HG03103 (cell line): ENCODE measurements around the gene REPS1.
"Not testable (repeated sequence)": the region's sequence is repeated elsewhere in the genome, so short reads cannot be mapped to it uniquely, and the experiment has no call there.

Experiments used
- ATAC-seq: cut with Tn5 transposase; IDR thresholded peaks from one replicate; pipeline ENCODE4 v1.9.1; 2021; ENCODE audit warnings: low read depth; ENCODE audit not compliant: unreplicated experiment

REPS1 gene

GRCh38 chr6:138943089-138943625 lies 44.9 kb downstream of the REPS1 start:
- no peak for ATAC-seq

DNA sequence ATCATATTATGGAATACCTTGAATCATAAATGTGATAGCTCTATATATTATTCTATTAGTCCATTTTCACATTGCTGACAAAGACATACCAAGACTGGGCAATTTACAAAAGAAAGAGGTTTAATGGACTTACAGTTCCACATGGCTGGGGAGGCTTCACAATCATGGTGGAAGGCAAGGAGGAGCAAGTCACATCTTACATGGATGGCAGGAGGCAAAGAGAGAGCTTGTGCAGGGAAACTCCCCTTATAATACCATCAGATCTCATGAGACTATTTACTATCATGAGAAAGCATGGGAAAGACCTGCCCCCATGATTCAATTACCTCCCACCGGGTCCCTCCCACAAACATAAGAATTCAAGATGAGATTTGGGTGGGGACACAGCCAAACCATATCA lies 51.2 kb downstream of the REPS1 start:
- not testable (repeated sequence) for ATAC-seq

DNA sequence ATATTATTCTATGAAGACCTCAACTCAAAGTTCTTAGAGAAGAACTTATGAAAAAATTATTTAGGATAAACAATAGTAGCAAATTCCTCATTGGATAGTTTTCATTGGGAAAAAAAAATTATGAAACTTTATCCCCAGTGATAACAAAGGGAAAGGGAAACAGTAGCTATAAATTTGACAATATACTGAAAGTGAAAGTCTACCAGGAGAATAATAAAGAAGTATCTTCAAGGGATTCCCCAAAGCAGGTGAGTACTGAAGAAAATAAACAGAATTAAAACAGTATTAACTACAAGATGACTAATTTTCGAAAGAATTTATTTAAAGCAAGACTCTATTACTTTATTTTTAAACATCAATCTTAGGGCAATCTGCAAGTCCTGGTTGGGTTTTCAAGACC lies 56.4 kb downstream of the REPS1 start:
- ATAC-seq: no peak

GRCh38 chr6:138926579-138926978 lies 61.5 kb downstream of the REPS1 start:
- ATAC-seq: no peak

DNA sequence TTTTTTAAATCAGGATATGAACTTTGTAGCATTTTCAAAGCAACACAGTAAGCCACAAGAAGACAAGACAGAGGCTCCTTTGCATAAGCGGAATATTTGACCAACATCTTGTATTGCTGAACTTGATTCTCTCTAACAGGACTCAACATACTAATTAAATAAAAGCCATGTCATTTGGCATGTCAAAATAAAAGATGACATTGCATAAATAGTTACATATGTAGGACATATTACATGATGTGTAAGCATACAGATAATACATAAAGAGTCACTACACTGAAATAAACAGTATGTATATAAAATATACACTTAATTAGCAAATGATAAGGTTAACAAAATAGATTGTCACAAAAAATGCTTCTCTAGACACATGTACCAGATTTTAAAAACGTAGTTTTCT lies 62.2 kb downstream of the REPS1 start:
- ATAC-seq: no peak

- no peak for ATAC-seq
Measured at GRCh38 chr6:138923561-138923960, 64.5 kb downstream of the REPS1 start.

DNA sequence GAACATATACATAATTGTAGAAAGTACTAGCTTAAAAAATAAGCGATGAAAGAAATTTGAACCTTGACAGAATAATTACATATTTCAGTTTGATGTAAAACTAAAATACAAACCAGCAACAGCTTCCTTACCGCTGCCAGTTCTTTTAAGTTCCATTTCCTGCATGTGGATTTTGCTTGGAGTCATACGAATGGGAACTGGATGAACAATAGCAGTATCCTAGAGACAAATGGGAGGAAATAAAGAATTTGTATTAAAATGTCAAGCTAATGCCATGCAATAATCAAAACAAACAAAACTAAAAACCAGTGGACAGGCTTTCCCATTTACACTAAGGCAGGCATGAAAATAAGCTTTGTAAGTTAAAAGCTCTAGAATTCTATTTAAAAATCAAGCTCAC lies 67.1 kb downstream of the REPS1 start:
- ATAC-seq: no peak

GRCh38 chr6:138914701-138915100 lies 73.4 kb downstream of the REPS1 start:
- ATAC-seq: no peak

DNA sequence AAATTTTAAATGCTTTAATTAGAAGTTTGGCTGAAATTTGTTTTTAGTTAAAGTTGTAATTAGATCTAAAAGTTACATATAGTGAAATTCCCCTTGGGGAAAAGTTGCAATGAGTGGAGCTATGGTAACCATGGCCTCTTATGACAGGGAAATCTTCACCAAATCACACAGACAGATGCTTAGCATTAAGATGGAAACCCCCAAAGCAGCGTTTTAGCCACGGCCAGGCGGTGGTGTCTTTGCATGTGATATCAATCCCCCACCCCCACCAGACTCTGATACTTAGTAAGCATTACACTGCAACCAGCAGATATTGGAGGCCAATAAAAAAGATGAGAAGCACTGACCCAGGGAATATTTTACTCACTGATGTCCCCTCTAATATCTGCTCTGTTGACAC lies 75.7 kb downstream of the REPS1 start:
- ATAC-seq: no peak

DNA sequence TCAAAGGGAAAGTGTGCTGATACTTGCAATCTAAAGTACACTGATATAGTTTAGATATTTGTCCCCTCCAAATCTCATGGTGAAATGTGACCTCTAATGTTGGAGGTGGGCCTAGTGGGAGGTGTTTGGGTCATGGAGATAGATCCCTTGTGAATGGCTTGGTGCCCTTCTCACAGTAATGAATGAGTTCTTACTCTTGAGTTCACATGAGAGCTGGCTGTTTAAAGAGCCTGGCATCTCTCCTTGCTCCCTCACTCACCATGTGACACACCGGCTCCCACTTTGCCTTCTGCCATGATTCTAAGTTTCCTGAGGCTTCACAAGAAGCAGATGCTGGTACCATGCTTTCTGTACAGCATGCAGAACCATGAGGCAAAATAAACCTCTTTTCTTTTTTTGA lies 78.1 kb downstream of the REPS1 start:
- no peak for ATAC-seq

- no peak for ATAC-seq
Measured at GRCh38 chr6:138909511-138909910, 78.5 kb downstream of the REPS1 start.

GRCh38 chr6:138907167-138907566 lies 80.9 kb downstream of the REPS1 start:
- no peak for ATAC-seq

GRCh38 chr6:138897031-138897430 lies 91.0 kb downstream of the REPS1 start:
- no peak for ATAC-seq

- no peak for ATAC-seq
Measured at GRCh38 chr6:138896104-138896756, 91.8 kb downstream of the REPS1 start.

GRCh38 chr6:138891255-138891986 lies 96.6 kb downstream of the REPS1 start:
- no peak for ATAC-seq

- ATAC-seq: no peak
Measured at GRCh38 chr6:138885156-138885819, 102.8 kb downstream of the REPS1 start.

GRCh38 chr6:138882369-138883017 lies 105.6 kb downstream of the REPS1 start:
- peak; percentile 66 for ATAC-seq

GRCh38 chr6:138873191-138873590 lies 114.9 kb downstream of the REPS1 start:
- no peak for ATAC-seq

DNA sequence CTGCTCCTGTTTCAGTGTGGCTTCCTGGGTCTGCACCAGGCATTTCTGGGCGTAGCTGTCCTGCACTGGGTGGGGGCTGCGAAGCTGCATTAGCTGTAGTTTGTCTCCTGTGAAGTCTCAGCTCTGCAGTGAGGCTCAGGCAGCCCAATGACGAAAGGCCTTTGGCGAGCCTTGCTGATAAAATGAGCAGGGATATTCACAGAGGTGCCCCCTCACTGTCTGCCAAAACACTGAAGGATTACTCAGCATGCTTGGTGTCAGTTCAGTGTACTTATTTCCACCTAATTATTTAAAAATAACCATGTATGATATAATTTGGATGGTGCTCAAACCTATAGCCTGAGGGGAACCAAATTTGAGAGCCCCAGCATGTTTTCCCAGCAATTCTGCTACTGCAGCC lies 118.7 kb downstream of the REPS1 start:
- ATAC-seq: no peak

GRCh38 chr6:138868181-138868580 lies 119.9 kb downstream of the REPS1 start:
- no peak for ATAC-seq

GRCh38 chr6:138865480-138866109 lies 122.5 kb downstream of the REPS1 start:
- ATAC-seq: no peak
